NCI-H187 (cell line): ENCODE measurements around the gene TDRD15.
"Not testable (repeated sequence)": the region's sequence is repeated elsewhere in the genome, so short reads cannot be mapped to it uniquely, and the experiment has no call there.

Experiments
- DNase-seq, 2 experiments: peaks; one replicate each; lab custom pipeline; 2025; lab: John Stamatoyannopoulos, UW

Gene TDRD15

DNA sequence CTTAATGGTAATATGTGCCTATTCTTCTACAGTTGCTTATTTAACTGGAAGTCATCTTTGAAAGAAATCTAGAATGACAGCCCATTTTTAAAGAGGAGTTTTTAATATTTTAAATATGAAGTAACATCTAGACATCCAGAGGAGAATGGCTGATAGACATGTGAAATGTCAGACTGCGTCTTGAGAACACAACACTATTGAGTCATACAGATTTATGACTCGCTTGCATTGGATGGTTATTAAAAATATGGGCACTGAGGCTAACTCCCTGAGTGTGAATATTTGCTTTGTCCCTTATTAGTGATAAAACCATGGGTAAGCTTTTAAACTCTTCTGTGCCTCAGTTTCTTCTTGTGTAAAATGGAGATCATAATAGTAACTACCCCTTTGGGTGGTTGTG is 22.9 kb downstream of the TDRD15 start:
- DNase-seq, result no peak

- DNase-seq, result no peak
Observed at GRCh38 chr2:21148718-21149117, 24.9 kb downstream of the TDRD15 start.

DNA sequence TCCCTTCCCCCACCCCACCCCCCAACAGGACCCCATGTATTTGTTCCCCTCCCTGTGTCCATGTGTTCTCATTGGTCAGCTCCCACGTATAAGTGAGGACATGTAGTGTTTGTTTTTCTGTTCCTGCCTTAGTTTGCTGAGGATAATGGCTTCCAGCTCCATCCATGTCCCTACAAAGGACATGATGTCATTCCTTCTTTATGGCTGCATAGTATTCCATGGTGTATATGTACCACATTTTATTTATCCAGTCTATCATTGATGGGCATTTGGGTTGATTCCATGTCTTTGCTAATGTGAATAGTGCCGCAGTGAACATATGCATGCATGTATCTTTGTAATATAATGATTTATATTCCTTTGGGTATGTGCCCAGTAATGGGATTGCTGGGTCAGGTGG is 27.5 kb downstream of the TDRD15 start:
- DNase-seq, result not testable (repeated sequence)

DNA sequence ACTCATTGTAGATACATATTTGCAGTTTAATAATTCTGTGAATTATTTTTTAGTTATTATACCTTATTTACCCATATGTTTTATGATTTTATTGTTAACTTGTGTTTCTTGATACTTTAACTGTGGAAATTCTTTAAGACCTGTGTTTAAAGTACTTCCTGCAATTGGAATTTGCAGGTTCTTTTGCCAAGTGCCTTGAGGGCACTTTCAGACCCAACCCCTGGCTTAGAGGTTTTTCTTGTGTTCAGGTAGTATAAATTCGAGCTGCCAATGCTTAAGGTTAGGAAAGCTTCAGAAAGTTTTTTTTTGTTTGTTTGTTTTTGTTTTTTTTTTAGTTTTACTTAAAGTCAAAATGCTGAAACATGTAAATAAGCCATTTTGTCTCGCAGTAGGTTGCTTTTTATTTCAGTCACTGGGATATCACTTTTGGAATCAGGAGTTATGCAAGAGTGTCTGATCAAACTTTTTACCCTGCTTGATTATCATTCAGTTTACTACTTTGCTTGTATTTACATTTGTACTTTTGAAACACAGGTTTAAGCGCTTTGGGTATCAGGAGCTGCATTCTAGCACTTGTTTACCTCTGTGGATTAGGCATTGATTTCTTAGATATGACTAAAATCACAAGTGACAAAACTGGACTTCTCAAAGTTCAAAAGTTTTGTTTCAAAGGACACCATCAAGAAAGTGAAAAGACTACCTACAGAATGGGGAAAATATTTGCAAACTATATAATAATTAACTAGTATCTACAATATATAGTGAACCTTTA is 31.8 kb downstream of the TDRD15 start:
- no peak for DNase-seq

- no peak for DNase-seq
Observed at GRCh38 chr2:21161122-21161521, 37.4 kb downstream of the TDRD15 start.

DNA sequence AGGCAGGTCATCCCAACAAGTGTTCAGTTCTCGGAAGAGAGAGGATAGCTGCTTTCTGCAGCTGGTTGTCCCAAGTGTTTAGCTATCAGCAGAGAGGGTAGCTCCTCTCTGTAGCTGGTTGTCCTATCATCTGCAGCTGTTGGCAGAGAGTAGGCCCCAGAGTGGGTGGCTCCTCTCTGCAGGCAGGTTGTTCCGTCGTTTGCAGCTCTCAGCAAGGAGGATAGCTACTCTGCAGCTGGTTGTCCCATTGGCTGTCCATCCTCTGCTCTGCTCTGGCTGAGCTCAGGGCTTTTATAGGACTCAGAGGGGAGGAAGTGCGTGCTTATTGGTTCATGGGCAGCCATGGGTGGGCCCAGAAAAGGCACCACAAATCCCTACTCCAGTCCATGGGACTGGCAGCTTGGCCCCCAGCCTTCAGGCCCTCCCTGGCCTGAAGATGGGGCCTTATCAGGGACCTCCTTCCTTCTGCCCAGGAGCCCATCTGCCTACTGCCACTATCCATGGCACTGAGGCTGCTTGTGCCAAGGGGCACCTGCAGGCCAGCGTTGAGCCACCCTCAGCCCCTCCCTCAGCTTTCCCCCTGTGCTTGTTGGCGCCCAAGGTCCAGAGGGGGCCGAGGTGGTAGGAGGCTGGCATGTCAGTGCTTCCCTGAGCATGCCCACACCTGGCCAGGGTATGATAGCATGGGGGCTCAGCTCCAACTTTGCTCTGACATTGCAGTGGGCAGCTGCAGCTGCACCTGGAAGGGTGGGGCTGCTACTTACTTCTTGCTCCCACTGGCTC is 38.3 kb downstream of the TDRD15 start:
- no peak for DNase-seq

DNA sequence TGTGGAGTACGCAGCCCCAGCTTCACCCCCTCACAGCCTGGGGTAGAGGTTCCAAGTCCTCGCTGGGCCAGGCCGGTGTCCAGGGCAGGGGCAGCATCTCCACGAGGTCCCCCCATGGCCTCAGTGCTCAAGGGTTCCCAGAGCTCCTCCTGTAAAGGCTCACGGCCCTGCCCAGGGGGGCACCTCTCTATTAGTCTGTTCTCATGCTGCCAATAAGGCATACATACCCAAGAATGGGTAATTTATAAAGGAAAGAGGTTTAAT is 38.8 kb downstream of the TDRD15 start:
- no peak for DNase-seq

GRCh38 chr2:21163213-21163612 is 39.4 kb downstream of the TDRD15 start:
- no peak for DNase-seq

DNA sequence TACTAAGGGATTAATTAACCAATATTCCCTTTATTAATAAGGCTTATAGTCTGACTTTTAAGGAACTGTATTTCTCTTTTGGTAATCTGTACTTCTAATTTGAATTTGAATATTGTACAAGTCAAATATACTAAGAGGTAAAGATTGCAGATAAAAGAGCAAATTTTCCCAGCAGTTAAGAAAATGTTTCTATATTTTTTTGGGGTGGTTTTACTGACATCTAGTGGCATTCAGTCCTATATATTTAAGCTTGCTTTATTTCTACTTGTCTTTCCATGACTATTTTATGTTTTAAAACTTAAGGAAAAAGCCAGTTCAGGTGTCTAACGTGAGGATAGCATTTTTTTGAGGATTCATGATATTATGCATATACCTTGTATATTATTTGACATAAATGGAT is 41.6 kb downstream of the TDRD15 start:
- no peak for DNase-seq

DNA sequence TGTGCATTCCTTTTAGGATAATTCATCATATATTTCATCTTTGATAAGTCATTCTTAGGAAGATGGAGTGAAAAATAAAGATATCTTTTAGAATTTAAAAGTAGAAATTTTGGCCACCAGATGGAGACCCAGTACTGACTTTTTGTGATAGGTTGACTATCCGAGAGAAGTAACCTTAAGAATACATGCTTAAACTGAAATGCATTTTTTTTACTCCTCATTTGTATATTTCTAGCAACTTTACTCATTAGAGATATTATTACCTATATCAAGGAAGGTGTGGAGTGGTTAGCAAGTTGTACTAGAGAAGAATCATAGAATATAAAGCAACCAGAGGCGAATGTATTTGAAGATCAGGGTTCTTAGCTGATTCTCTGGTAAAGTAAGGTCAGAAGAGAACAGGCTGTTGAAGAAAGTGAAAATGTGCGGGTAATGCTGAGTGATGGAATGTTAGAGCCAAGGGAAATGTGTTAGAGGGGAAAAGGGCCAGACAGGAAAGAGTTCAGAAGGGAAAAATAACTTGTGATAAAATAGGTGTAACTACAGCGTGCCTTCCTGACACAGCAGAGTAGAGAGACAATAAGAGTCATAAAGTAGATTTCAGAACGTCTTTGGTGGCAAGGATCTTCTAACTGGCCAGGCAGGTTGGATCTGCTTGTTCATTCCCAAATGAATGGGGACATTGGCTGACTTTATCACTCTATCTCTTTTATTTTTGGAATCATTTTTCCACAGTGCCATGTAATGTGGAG is 52.3 kb downstream of the TDRD15 start:
- no peak for DNase-seq

DNA sequence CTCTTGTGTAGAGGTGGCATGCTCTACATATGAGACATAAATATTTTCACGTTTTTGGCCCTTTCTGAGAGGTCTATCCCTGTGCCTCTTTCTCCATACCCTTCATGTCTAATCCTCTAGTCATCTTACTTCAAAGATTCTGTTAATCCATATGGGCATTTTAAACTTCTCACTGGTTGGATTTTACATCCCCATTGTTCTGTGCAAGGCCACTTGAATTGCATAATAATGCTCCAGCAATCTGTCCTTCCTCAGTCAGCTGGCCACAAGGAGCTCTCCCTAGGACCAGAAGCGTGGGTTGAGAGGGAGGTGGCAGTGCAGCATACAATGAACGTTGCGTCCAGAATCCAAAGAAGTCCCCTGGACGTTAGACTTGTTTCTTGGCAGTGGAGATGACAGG is 58.2 kb downstream of the TDRD15 start:
- no peak for DNase-seq

DNA sequence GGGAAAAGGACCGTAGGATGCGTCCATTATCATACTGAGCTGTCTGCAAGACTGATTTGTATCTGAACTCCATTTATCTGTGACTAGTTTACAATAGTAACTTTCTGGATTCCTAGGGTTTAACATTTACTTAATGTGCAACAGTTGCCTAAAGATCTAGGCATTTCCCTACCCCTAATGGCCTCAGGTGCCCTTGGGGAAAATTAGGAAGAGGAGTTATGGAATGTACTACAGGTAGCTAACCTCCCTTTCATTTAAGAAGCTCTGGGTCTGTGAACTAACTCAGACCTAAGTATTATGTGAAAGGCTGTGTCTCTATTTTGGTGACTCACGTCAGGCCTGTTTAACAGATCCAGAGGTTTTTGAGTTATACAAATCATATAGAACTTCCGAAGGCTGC is 59.5 kb downstream of the TDRD15 start:
- no peak for DNase-seq

- DNase-seq, result no peak
Observed at GRCh38 chr2:21183726-21184125, 60.0 kb downstream of the TDRD15 start.

GRCh38 chr2:21191535-21191934 is 67.8 kb downstream of the TDRD15 start:
- DNase-seq, result no peak
